Measurements from ENCODE around the gene SYNDIG1. TPM values are rescaled to one million over a fixed set of nuclear protein-coding genes. Genes with fewer than 3 reads are reported as not detected.

The SYNDIG1 gene
- total RNA-seq, 1 donor from 2014 or later = 5.6 TPM

GRCh38 chr20:24533449-24533848 is 64.0 kb downstream of the SYNDIG1 start:
- Mint-ChIP-seq H3K4me3 (ENCODE audit: unreplicated experiment) (no peak overlapping the region), H3K36me3 (ENCODE audit: low read depth) (peaks cover 4% of the 10 kb centered on the region), H3K27me3 (ENCODE audit: low read depth) (no peaks in the 10 kb centered on the region), H3K27ac (ENCODE audit: unreplicated experiment) (no peak overlapping the region), H3K4me1 (ENCODE audit: low read depth) (peaks cover 7% of the 10 kb centered on the region), H3K9me3 (ENCODE audit: low read depth) (peaks cover 4% of the 10 kb centered on the region)
- no peak for DNase-seq (ENCODE audit: low spot score)
- no peak for TF ChIP-seq CTCF (IDR thresholded peaks at IDR 0.05)

GRCh38 chr20:24534282-24534681 is 64.9 kb downstream of the SYNDIG1 start:
- H3K4me3 Mint-ChIP-seq (ENCODE audit: unreplicated experiment) = no peak overlapping the region
- no peak for DNase-seq (ENCODE audit: low spot score)
- peaks cover 4% of the 10 kb centered on the region for H3K36me3 Mint-ChIP-seq (ENCODE audit: low read depth)
- peaks cover 4% of the 10 kb centered on the region for H3K9me3 Mint-ChIP-seq (ENCODE audit: low read depth)
- H3K4me1 Mint-ChIP-seq (ENCODE audit: low read depth) = no peaks in the 10 kb centered on the region
- no peak overlapping the region for H3K27ac Mint-ChIP-seq (ENCODE audit: unreplicated experiment)
- TF ChIP-seq CTCF (IDR thresholded peaks at IDR 0.05) = no peak
- H3K27me3 Mint-ChIP-seq (ENCODE audit: low read depth) = no peaks in the 10 kb centered on the region

GRCh38 chr20:24535941-24536730 is 66.7 kb downstream of the SYNDIG1 start:
- Mint-ChIP-seq H3K27ac (ENCODE audit: unreplicated experiment) (no peak overlapping the region), H3K9me3 (ENCODE audit: low read depth) (peaks cover 3% of the 10 kb centered on the region), H3K4me3 (ENCODE audit: unreplicated experiment) (no peak overlapping the region), H3K27me3 (ENCODE audit: low read depth) (no peaks in the 10 kb centered on the region), H3K36me3 (ENCODE audit: low read depth) (peaks cover 4% of the 10 kb centered on the region), H3K4me1 (ENCODE audit: low read depth) (no peaks in the 10 kb centered on the region)
- TF ChIP-seq CTCF (IDR thresholded peaks at IDR 0.05) = no peak
- DNase-seq (ENCODE audit: low spot score) = no peak

GRCh38 chr20:24537210-24537609 is 67.8 kb downstream of the SYNDIG1 start:
- H3K4me1 Mint-ChIP-seq (ENCODE audit: low read depth) = no peaks in the 10 kb centered on the region
- DNase-seq (ENCODE audit: low spot score) = no peak
- H3K36me3 Mint-ChIP-seq (ENCODE audit: low read depth) = peaks cover 4% of the 10 kb centered on the region
- H3K4me3 Mint-ChIP-seq (ENCODE audit: unreplicated experiment) = no peak overlapping the region
- no peaks in the 10 kb centered on the region for H3K27me3 Mint-ChIP-seq (ENCODE audit: low read depth)
- H3K9me3 Mint-ChIP-seq (ENCODE audit: low read depth) = peaks cover 3% of the 10 kb centered on the region
- no peak for TF ChIP-seq CTCF (IDR thresholded peaks at IDR 0.05)
- no peak overlapping the region for H3K27ac Mint-ChIP-seq (ENCODE audit: unreplicated experiment)

GRCh38 chr20:24542721-24543120 is 73.3 kb downstream of the SYNDIG1 start:
- Mint-ChIP-seq H3K36me3 (ENCODE audit: low read depth) (peaks cover 3% of the 10 kb centered on the region), H3K4me1 (ENCODE audit: low read depth) (no peaks in the 10 kb centered on the region), H3K27me3 (ENCODE audit: low read depth) (no peaks in the 10 kb centered on the region), H3K4me3 (ENCODE audit: unreplicated experiment) (no peak overlapping the region), H3K9me3 (ENCODE audit: low read depth) (peaks cover 3% of the 10 kb centered on the region), H3K27ac (ENCODE audit: unreplicated experiment) (no peak overlapping the region)
- TF ChIP-seq CTCF (IDR thresholded peaks at IDR 0.05) = no peak
- no peak for DNase-seq (ENCODE audit: low spot score)
